CMK (cell line): Measurements from ENCODE around the gene CCS.
"Not testable (repeated sequence)": the region's sequence is repeated elsewhere in the genome, so short reads cannot be mapped to it uniquely, and the experiment has no call there.

Experiments used
- DNase-seq: peaks from one replicate; pipeline ENCODE4 v3.0.0-alpha.2; 2010; ENCODE audit warnings: low read depth

Gene CCS

GRCh38 chr11:66561178-66561974, 31.6 kb upstream of the CCS start:
- no peak for DNase-seq

DNA sequence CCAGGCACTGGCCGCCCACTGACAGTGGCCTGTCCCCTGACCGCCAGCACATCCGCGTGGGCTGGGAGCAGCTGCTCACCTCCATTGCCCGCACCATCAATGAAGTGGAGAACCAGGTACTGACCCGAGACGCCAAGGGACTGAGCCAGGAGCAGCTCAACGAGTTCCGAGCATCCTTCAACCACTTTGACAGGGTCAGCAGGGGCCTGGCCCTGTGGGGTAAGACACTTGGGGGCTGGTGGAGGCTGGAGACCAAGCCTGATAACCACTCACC, 31.1 kb upstream of the CCS start:
- no peak for DNase-seq

GRCh38 chr11:66562275-66562674, 30.7 kb upstream of the CCS start:
- DNase-seq = no peak

- no peak for DNase-seq
Observed at GRCh38 chr11:66562907-66563583, 29.9 kb upstream of the CCS start.

- DNase-seq = no peak
Observed at GRCh38 chr11:66563832-66564231, 29.2 kb upstream of the CCS start.

DNA sequence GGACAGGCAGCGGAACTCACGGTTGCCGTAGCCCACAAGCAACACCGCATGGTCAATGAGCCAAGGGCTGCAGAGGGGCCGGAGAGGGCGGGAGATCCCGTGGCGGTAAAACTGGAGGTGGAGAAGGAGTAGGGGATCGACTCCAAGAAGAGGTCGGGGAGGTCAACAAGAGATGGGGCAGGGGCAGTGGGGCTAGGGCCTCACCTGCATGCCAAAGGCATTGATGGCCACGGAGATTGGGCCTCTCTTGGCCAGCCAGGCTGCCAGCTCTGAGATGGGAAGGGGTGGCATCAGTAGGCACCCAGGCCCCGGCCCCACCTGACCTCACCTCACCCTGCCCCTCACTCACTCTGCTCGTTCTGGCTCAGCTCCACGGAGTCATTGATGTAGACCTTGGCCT, 28.4 kb upstream of the CCS start:
- no peak for DNase-seq

- DNase-seq = no peak
Observed at GRCh38 chr11:66564984-66565383, 28.0 kb upstream of the CCS start.

- no peak for DNase-seq
Observed at GRCh38 chr11:66566221-66566620, 26.8 kb upstream of the CCS start.

- no peak for DNase-seq
Observed at GRCh38 chr11:66567787-66568123, 25.2 kb upstream of the CCS start.

DNA sequence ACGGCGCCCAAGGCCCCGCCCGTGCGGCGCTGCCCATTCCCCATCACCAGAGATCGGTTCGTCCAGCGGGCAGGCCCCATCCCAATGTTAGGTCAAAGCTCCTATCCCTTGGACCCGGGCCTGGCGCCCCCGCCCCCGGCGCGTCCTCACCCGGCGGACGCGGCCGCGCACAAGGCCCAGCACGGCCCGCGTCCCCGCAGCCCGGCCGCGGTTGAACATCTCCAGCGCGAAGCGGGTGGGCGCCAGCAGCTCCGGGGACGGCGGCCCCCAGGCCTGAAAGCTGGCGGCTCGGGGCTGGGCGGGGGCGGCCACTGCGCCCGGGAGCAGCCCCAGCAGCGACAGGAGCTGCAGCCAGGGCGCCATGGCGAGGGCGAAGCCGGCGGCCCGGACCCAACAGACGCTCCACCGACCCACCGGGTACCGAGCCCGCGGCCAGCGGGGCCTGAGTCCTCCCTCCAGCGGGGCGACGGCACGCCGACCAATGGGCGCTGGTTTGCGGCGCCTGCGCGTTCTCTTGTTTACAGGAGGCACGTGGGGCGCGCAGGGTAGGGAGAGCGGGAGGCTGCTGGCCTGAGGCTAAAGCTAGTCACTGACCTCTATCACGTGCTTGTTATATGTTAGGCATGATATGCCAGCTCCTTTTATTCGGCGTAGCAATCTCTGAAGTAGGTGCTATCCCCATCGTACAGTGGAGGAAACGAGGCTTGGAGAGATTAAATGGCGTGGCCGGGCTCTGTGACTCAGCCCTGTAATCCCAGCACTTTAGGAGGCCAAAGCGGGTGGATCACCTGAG, 24.7 kb upstream of the CCS start, which contains the start of gene CTSF:
Gene CTSF (minus strand): TSS at position 483 of the 793 bp plus-strand sequence. CDS start 120 bp downstream, at position 363.
- DNase-seq = peak; percentile 49

DNA sequence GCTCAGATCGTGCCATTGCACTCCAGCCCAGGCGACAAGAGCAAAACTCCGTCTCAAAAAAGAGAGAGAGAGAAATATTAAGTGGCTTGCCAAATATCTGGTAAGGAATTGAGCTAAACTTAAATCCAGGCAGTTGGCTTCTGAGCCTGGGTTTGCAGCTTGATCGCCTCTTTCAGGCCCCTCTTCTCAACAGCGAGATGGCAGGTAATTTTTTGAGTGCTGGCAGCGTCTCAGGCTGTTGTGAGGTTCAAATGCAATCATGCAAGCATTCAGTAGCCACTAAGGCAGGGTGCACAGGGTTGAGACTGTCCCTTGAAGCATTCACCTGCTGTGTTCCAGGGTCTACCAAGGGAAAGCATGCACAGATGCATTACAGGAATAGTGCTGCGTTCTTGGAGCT, 23.9 kb upstream of the CCS start:
- DNase-seq = no peak

- no peak for DNase-seq
Observed at GRCh38 chr11:66570079-66570849, 22.7 kb upstream of the CCS start.

DNA sequence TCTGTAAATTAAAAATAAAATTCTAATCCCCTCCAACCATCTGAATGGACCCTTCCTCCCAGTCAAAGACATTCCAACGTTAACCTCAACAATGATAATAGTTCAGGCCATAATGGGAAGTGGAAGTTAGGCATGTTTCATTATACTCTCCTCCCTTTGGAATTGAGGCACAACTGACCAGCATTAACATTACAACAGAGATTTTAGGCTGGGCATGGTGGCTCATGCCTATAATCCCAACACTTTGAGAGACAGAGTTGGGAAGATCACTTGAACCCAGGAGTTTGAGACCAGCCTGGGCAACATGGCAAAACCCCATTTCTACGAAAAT, 22.2 kb upstream of the CCS start:
- no peak for DNase-seq

GRCh38 chr11:66579017-66579606, 13.9 kb upstream of the CCS start:
- no peak for DNase-seq

GRCh38 chr11:66580803-66581202, 12.2 kb upstream of the CCS start:
- DNase-seq = no peak

DNA sequence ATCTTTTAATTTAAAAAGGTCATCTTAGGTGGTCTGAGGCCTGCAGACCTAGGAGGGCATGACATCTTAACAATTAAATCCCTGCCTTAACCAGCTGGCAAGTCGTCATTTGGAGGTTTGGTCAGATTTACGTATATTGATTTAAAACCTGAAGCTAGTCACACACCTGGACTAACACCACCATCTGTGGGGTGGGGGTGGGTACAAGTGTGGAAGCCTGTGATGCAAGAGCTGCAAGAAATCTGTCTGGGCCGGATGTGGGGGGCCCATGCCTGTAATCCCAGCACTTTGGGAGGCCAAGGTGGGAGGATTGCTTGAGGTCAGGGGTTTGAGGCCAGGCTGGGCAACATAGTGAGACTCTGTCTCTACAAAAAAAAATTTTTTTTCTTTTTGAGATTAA, 11.7 kb upstream of the CCS start:
- no peak for DNase-seq

DNA sequence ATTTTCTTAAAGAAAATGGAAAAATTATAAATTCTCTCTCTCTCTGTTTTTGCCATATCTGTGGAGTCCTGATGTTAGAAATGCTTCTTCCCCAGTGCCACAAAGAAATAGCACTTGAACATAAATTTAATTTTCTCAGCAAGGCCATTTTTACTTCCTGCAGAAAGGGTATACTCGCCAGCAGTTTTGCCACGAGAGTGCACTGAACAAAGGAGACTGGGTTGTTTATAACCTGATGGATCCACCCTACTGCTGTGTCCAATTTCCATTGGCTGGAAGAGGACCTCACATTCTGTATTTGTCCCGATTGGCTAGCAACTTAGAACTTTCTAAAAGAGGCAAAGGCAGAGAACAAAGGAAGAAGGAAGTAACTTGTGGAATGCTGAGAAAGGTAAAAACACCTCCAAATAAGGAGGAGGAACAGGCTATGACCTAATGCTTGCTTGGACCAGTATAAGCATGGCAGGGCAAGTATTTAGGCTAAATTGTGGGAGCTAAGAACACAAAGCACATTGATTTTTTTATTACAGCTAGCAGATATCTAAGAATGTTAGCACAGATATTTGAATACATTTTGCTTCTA, 10.3 kb upstream of the CCS start:
- not testable (repeated sequence) for DNase-seq

- DNase-seq = not testable (repeated sequence)
Observed at GRCh38 chr11:66585447-66585846, 7.5 kb upstream of the CCS start.

DNA sequence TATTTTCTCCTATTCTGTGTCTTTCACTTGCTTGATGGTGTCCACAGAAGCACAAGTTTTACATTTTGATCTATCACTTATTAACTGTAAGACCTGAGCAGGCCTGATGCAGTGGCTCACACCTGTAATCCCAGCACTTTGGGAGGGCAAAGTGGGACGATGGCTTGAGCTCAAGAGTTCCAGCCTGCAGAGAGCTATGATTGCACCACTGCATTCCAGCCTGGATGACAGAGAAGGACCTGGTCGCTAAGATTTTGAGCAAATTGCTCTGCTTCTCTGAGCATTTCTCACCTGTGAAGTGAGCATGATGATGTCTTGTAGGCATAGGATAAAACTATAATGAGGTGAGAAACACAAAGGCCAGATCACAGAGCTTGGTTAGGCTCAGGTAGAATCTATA, 6.8 kb upstream of the CCS start:
- no peak for DNase-seq

DNA sequence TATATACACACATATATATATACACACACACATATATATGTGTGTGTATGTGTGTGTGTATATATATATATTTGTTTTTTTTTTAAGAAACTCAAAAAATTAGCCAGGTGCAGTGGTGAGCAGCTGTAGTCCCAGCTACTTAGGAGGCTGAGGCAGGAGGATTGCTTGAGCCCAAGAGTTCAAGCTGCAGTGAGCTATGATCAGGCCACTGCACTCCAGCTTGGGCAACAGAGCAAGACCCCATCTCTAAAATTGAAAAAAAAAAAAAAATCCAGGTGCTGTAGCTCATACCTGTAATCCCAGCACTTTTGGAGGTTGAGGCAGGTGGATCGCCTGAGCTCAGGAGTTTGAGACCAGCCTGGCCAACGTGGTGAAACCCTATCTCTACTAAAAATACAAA, 3.7 kb upstream of the CCS start:
- DNase-seq = not testable (repeated sequence)

GRCh38 chr11:66589996-66590675, 2.8 kb upstream of the CCS start:
- no peak for DNase-seq
